ENCODE measurements around the gene MICA.

DNA sequence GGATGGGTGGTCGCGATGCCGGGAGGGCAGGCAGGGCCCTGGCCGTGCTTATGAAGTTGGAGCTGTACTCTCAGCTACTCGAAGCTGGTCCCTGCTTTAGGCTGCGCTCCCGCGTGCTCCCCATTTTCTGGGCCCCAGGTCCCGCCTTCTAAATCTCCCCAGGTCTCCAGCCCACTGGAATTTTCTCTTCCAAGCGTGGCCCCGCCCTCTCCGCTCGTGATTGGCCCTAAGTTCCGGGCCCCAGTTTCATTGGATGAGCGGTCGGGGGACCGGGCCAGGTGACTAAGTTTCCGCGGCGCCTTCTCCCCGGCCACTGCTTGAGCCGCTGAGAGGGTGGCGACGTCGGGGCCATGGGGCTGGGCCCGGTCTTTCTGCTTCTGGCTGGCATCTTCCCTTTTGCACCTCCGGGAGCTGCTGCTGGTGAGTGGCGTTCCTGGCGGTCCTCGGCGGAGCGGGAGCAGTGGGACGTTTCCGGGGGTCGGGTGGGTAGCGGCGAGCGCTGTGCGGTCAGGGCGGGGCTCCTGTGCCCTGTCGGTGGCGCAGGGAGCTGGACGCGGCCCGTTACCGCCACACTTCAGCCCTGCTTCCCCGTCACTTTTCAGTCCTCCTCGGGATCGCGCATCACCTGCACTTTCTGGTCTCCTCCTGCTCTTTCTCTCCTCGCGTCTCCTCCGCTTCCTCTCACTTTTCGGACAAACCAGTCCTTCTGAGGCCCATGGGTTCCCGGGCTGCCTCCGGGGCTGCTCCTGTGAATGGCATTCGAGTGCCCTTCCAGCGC is at the start of gene MICA:
- TF ChIP-seq, protein P1, sequence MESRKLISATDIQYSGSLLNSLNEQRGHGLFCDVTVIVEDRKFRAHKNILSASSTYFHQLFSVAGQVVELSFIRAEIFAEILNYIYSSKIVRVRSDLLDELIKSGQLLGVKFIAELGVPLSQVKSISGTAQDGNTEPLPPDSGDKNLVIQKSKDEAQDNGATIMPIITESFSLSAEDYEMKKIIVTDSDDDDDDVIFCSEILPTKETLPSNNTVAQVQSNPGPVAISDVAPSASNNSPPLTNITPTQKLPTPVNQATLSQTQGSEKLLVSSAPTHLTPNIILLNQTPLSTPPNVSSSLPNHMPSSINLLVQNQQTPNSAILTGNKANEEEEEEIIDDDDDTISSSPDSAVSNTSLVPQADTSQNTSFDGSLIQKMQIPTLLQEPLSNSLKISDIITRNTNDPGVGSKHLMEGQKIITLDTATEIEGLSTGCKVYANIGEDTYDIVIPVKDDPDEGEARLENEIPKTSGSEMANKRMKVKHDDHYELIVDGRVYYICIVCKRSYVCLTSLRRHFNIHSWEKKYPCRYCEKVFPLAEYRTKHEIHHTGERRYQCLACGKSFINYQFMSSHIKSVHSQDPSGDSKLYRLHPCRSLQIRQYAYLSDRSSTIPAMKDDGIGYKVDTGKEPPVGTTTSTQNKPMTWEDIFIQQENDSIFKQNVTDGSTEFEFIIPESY (IDR thresholded peaks at IDR 0.05; ENCODE audit: borderline replicate concordance, low read depth) = no peak
- TF ChIP-seq, protein P2, sequence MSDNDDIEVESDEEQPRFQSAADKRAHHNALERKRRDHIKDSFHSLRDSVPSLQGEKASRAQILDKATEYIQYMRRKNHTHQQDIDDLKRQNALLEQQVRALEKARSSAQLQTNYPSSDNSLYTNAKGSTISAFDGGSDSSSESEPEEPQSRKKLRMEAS (IDR thresholded peaks at IDR 0.05; ENCODE audit: low read depth) = peak; percentile 59
- TF ChIP-seq, protein P3, sequence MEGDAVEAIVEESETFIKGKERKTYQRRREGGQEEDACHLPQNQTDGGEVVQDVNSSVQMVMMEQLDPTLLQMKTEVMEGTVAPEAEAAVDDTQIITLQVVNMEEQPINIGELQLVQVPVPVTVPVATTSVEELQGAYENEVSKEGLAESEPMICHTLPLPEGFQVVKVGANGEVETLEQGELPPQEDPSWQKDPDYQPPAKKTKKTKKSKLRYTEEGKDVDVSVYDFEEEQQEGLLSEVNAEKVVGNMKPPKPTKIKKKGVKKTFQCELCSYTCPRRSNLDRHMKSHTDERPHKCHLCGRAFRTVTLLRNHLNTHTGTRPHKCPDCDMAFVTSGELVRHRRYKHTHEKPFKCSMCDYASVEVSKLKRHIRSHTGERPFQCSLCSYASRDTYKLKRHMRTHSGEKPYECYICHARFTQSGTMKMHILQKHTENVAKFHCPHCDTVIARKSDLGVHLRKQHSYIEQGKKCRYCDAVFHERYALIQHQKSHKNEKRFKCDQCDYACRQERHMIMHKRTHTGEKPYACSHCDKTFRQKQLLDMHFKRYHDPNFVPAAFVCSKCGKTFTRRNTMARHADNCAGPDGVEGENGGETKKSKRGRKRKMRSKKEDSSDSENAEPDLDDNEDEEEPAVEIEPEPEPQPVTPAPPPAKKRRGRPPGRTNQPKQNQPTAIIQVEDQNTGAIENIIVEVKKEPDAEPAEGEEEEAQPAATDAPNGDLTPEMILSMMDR (IDR thresholded peaks at IDR 0.05) = no peak
- TF ChIP-seq, protein P4, sequence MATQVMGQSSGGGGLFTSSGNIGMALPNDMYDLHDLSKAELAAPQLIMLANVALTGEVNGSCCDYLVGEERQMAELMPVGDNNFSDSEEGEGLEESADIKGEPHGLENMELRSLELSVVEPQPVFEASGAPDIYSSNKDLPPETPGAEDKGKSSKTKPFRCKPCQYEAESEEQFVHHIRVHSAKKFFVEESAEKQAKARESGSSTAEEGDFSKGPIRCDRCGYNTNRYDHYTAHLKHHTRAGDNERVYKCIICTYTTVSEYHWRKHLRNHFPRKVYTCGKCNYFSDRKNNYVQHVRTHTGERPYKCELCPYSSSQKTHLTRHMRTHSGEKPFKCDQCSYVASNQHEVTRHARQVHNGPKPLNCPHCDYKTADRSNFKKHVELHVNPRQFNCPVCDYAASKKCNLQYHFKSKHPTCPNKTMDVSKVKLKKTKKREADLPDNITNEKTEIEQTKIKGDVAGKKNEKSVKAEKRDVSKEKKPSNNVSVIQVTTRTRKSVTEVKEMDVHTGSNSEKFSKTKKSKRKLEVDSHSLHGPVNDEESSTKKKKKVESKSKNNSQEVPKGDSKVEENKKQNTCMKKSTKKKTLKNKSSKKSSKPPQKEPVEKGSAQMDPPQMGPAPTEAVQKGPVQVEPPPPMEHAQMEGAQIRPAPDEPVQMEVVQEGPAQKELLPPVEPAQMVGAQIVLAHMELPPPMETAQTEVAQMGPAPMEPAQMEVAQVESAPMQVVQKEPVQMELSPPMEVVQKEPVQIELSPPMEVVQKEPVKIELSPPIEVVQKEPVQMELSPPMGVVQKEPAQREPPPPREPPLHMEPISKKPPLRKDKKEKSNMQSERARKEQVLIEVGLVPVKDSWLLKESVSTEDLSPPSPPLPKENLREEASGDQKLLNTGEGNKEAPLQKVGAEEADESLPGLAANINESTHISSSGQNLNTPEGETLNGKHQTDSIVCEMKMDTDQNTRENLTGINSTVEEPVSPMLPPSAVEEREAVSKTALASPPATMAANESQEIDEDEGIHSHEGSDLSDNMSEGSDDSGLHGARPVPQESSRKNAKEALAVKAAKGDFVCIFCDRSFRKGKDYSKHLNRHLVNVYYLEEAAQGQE (IDR thresholded peaks at IDR 0.05; ENCODE audit: low read depth, low read length) = no peak
